ENCODE data around the gene TM2D3. TPM values are rescaled to one million over a fixed set of nuclear protein-coding genes. Genes with fewer than 3 reads are reported as not detected.

TM2D3 gene
- total RNA-seq, result 39.0 TPM

DNA sequence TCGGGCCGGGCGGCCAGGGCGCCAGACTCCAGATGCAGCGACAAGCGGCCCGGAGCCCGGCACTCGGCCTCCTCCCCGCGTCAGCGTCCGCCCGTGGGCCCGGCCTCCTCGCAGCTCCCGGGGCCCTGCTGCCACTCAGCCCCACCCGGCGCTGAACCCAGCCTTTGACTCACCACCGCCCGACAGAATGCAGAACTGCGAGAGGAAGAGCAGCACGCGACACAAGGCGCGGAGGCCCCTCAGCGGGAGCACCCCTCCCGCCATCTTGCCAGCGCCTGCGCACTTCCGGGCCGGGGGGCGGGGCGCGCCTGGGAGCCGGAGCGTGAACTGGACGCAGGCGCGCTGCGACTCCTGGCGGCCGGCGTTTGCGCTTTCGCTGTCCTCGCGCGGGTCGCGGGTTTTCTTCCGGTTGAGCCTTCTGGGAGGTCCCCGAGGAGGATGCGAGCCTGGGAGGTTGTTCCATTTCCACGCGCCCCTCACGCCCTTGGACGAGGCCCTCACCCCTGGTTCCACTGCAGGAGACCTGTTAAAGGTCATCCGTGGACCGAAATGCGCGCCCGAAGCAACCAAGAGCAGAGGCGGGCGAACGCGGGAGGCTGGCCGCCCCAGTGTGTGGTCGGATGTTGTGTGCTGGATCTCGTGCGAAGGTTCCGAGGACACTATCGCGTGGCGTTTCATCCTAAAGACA lies at the start of gene TM2D3:
Gene TM2D3 (minus strand): TSS at position 284 of the 688 bp plus-strand sequence. CDS start 20 bp downstream, at position 264.
- peak; percentile 93 to 96 for DNase-seq (ENCODE audit: extremely low spot score in 2 of 2)
- Histone ChIP-seq H3K9me3 (no peaks in the 10 kb centered on the region), H3K4me3 (peak within 1 kb of the TSS; percentile 73 to 99), H3K4me1 (peaks cover 30% of the 10 kb centered on the region), H3K27me3 (no peaks in the 10 kb centered on the region), H3K27ac (peak within 1 kb of the TSS; percentile 92), H3K36me3 (peaks cover 0 to 26% of the 10 kb centered on the region in 2 donors)
- intact Hi-C loops (cut with DNase I), result loop anchor here (5.0 kb wide), 1 partner anchor 355 kb away; the partner anchor contains the start of gene SNRPA1
- TF ChIP-seq POLR2AphosphoS5 (IDR thresholded peaks at IDR 0.05; ENCODE audit: insufficient read depth in 1 of 2, low read depth in 1 of 2) (peak; percentile 50 to 90), POLR2A (IDR thresholded peaks at IDR 0.05) (peak in 1 of 2 donors; percentile 93), CTCF (IDR thresholded peaks at IDR 0.05) (peak; percentile 57 to 90 (median 70))

DNA sequence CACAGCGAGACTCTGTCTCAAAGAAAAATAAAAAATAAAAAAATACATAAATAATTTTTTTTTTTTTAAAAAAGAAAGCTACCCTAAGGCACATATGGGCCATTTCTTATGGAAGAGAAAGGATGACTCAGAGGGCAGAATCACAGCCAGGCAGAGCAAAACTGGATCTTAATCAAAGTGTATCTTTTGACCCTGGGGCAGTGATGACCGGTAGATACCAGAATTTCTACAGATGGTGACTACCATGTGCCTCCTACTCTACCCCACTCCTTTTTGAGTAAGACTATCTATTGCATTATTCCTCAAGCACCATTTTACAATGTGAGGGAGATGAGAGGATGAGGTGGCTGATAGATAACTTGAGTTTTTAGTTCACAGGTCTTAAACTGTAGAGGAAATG lies 46.1 kb upstream of the TM2D3 start:
- intact Hi-C loops (cut with DNase I), result no loop called here
- DNase-seq (ENCODE audit: extremely low spot score in 2 of 2), result no peak
- Histone ChIP-seq H3K27me3 (no peaks in the 10 kb centered on the region), H3K4me1 (peaks cover 3% of the 10 kb centered on the region), H3K9me3 (no peaks in the 10 kb centered on the region), H3K4me3 (no peak overlapping the region), H3K36me3 (peaks cover 5 to 61% of the 10 kb centered on the region in 2 donors), H3K27ac (no peak overlapping the region)
- TF ChIP-seq POLR2A (IDR thresholded peaks at IDR 0.05) (no peak), CTCF (IDR thresholded peaks at IDR 0.05) (no peak), POLR2AphosphoS5 (IDR thresholded peaks at IDR 0.05; ENCODE audit: insufficient read depth in 1 of 2, low read depth in 1 of 2) (no peak)

GRCh38 chr15:101697488-101697887 lies 45.3 kb upstream of the TM2D3 start:
- Histone ChIP-seq H3K9me3 (no peaks in the 10 kb centered on the region), H3K27me3 (no peaks in the 10 kb centered on the region), H3K4me3 (no peak overlapping the region), H3K27ac (no peak overlapping the region), H3K4me1 (peaks cover 7% of the 10 kb centered on the region), H3K36me3 (peaks cover 5 to 61% of the 10 kb centered on the region in 2 donors)
- TF ChIP-seq CTCF (IDR thresholded peaks at IDR 0.05) (no peak), POLR2A (IDR thresholded peaks at IDR 0.05) (no peak)
- intact Hi-C loops (cut with DNase I), result no loop called here
- DNase-seq (ENCODE audit: extremely low spot score in 2 of 2), result no peak

DNA sequence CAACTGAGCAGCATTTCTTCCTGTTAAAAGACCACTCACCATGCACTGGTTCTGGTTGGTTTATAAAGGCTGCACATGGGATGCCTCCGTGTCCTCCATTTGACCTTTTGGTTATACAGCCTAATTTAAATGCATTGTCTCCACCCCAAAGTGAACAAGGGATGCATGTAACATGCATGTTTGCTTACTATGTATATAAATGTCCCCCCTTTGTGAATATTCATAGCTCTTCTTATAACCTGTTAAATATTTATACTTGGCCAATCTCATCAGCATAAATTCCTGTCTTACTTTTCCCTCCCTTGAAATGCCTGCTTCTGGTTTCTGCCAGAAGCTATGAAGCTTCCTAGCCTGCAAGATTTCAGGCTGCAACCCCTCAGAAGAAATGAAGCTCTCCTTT lies 44.6 kb upstream of the TM2D3 start:
- Histone ChIP-seq H3K4me3 (no peak overlapping the region), H3K27me3 (no peaks in the 10 kb centered on the region), H3K36me3 (peaks cover 5 to 58% of the 10 kb centered on the region in 2 donors), H3K27ac (no peak overlapping the region), H3K9me3 (no peaks in the 10 kb centered on the region), H3K4me1 (peaks cover 7% of the 10 kb centered on the region)
- no peak for DNase-seq (ENCODE audit: extremely low spot score in 2 of 2)
- TF ChIP-seq POLR2A (IDR thresholded peaks at IDR 0.05), result no peak
- no peak for TF ChIP-seq POLR2AphosphoS5 (IDR thresholded peaks at IDR 0.05; ENCODE audit: insufficient read depth in 1 of 2, low read depth in 1 of 2)
- no peak for TF ChIP-seq CTCF (IDR thresholded peaks at IDR 0.05)
- intact Hi-C loops (cut with DNase I), result no loop called here

DNA sequence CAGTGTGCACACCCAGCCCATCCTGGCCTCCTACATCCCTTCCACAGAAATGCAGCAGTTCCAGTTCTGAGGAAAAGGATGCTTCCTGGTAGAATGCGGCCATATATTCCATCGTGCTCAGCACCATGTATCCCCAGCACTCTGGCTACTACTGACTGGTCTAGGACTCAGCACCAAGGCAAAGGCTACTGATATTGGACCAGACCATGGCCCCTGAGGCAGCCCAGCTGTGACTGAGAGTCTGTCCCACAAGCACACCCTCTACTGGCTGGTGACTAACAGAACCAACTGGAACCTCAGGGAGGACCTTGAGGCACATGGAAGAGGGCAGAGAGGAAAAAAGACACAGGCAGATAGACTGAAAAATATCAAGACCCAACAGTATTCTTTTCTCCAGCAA lies 42.1 kb upstream of the TM2D3 start:
- DNase-seq (ENCODE audit: extremely low spot score in 2 of 2), result no peak
- no peak overlapping the region for H3K4me3 ChIP-seq
- H3K36me3 ChIP-seq, result peaks cover 5 to 32% of the 10 kb centered on the region in 2 donors
- intact Hi-C loops (cut with DNase I), result no loop called here
- H3K9me3 ChIP-seq, result no peaks in the 10 kb centered on the region
- no peaks in the 10 kb centered on the region for H3K27me3 ChIP-seq
- H3K27ac ChIP-seq, result no peak overlapping the region
- TF ChIP-seq POLR2AphosphoS5 (IDR thresholded peaks at IDR 0.05; ENCODE audit: insufficient read depth in 1 of 2, low read depth in 1 of 2) (no peak), POLR2A (IDR thresholded peaks at IDR 0.05) (no peak), CTCF (IDR thresholded peaks at IDR 0.05) (no peak)
- peaks cover 7% of the 10 kb centered on the region for H3K4me1 ChIP-seq
